Raji (cell line): ENCODE measurements around the gene OPN4.

Source experiments
- POLR2A ChIP-seq: IDR thresholded peaks from 2 replicates; pipeline ENCODE4 v1.6.1; 2011; ENCODE audit warnings: low read depth, low read length, control low read depth; ENCODE audit not compliant: insufficient read depth

The OPN4 gene

DNA sequence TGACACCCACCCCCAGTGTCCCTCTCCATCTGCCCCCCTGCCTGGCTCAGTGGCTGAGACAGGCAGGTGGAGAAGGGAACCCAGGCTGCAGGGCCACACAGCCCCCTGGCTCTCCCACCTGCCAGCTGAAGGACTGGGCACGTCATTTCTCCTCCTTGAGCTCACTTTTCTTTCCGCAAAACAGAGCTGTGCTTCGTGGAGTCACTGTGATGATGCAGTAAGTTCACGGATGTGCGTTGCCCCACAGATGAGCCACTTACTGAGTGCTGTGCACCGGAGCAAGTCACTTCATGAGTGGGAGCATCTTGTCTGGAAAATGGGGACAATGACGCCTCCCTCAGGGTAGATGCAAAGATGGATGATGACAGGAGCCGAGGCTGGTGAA lies 2.7 kb downstream of the OPN4 start:
- no peak for TF ChIP-seq POLR2A

DNA sequence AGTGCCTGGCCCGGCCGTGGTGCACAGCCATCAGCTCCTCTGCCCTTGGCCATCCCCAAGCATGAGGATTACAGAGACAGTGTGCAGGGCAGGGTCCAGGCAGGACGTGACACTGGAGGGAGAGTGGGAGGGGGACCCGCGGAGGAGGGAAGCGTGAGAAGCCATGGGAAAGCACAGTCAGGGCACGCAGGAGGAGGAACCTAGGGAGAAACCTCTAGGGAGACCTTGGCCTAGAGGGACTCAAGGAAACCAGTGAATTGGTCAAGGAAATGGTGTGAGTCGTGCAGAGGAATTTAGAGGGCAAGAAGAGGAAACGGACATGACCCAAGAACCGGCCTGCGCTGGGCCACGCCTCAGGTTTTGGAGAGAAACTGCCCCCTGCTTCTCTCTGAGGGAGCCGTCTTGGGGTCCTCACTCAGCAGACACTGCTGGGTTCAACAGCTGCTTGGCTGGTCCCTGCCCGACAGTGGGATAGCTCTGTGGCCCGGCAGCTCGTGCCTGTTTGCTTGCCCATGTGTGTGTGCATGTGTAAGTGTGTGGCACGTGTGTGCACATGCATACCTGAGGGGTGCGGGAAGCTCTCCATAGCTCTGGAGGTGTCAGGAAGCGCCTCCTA lies 3.2 kb downstream of the OPN4 start:
- no peak for TF ChIP-seq POLR2A

DNA sequence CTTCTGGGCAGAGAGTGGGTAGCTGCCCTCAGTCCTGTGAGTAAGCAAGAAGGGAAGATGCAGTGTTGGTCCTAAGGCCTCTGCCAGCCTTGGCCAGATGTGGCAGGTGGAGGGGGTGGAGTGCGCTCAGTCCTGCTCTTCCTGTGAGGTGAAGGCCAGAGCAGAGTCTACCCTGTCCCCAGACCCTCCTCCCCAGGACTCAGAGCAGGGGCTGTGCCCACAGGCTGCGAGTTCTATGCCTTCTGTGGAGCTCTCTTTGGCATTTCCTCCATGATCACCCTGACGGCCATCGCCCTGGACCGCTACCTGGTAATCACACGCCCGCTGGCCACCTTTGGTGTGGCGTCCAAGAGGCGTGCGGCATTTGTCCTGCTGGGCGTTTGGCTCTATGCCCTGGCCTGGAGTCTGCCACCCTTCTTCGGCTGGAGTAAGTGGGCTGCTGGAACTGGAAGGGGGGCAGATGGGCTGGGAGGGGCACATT lies 4.0 kb downstream of the OPN4 start:
- no peak for TF ChIP-seq POLR2A

DNA sequence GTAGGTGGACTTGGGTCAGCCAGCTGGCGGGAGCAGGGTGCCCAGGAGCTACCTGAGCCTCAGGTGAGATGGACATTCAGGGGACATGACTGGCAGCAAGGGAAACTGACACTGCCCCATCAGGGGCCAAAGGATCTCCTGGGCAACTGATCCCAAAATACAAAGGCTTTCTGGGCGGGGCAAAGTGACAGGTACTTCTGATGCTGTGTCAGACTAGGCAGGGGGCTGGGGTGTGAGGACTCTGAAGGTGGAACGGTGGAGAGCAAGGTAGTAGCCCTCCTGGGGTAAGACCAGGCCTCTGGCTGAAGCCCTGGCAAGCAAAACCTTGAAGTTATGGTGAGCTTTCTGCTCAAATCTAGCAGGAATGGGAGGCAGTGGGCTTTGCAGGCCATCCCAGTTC lies 4.4 kb downstream of the OPN4 start:
- TF ChIP-seq POLR2A, result no peak

DNA sequence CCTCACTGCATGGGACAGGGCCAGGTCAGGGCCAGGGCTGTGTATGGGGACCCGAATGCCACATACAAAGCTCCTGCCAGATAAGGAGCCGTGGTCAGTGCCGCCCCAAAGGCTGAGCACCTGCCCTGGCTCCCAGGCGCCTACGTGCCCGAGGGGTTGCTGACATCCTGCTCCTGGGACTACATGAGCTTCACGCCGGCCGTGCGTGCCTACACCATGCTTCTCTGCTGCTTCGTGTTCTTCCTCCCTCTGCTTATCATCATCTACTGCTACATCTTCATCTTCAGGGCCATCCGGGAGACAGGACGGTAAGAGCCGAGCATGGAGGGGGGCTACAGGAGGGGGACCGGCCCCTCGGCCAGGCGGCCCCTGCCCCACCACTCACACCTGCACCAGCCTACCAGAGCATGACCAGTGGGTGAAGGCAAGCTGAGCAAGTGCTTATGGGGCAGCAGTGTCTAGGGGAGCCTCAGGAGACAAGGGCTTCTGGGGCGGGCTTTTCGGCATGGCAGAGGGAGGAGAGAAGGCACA lies 4.9 kb downstream of the OPN4 start:
- no peak for TF ChIP-seq POLR2A

DNA sequence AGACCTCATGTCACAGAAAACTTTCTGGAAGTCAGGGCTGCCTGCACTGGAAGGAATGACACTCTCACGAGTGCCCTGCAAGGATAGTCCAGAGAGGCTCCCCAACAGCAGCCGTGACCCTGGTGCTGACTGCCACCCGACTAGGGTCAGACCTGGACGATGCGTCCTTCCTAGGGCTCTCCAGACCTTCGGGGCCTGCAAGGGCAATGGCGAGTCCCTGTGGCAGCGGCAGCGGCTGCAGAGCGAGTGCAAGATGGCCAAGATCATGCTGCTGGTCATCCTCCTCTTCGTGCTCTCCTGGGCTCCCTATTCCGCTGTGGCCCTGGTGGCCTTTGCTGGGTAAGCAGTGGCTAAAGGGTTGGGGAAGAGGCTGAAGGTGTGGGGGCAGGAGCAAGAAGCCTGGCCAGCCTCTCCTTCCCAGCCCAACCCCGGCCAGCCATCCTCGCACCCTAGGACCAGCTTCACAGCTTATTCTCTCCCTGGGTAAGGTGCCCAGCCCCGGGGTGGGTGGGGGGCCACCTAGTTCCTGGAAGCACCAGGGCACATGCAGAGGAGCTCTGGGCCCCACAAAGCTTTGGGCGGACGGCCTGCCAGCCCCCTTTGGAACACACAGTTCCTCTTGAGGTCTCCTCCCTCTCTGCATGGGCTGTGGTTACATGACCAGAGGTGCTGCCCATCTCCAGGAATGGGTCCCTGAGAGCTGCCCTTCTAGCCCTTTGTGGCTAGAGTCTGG lies 5.5 kb downstream of the OPN4 start:
- no peak for TF ChIP-seq POLR2A

DNA sequence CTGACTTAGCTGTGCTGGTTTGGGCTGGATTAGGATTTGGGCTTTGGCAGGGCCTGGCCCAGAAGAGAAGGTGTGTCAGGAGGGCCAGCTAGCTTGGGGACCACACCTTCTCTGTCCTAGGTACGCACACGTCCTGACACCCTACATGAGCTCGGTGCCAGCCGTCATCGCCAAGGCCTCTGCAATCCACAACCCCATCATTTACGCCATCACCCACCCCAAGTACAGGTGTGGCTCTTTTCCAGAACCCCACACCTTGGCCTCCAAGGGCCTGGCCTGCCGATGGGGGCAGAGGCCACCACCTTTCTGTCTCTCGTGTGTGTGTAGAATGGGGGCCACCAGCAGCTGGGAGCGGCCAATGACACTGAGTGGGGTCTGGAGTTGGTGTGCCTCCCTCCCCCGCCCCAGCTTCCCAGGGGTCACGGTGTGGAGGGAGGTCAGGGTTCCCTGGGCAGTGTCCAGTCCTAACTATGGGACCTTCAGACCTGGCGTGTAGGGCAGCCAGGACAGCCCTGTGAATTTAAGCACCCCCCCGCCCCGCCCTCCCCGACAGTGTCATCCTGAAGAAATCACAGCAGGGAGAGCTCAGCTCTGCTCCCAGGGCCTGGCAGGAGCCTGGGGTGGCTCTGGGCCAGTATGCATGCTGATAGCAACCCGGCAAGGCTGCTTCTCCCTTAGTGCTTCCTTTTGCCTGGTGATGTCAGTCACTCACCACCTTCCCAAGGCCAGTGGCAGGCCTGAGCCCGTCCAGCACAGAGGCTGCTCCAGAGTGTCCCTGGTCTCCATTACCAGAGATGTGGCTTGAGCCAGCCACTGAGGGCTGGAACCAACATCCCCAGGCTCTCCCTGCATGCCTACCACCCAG lies 7.0 kb downstream of the OPN4 start:
- TF ChIP-seq POLR2A, result no peak

DNA sequence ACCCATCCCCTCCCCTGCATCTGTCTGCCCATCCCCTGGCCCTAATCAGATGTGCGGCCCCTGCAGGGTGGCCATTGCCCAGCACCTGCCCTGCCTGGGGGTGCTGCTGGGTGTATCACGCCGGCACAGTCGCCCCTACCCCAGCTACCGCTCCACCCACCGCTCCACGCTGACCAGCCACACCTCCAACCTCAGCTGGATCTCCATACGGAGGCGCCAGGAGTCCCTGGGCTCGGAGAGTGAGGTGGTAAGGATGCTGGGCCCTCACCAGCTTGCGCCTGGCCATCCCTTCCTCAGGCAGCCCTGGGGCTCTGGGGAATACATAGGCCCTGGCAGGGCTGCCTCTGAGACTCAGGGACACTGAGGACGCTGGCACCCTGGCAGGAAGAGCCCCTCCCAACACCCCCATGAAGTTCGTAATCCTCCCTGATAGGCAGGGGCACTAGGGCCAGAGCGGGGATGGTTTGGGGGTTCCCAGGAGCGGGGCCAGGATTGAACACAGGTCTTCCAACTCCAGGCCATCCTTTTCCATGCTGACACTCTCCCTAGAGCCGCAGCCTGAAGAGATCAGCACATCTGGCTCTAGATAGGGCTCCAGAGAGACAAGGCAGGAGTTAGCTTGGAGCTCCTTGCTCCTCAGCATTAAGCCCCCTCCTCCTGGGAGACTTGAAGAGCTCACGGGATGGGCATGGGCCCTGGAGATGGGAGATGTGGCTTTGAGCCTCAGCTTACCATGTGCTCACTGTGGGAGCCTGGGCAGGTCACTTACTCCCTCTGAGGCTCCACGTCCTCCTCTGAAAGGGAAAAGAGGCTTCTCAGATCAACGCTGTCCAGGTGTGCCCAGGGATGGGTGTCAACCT lies 8.1 kb downstream of the OPN4 start:
- TF ChIP-seq POLR2A, result no peak

DNA sequence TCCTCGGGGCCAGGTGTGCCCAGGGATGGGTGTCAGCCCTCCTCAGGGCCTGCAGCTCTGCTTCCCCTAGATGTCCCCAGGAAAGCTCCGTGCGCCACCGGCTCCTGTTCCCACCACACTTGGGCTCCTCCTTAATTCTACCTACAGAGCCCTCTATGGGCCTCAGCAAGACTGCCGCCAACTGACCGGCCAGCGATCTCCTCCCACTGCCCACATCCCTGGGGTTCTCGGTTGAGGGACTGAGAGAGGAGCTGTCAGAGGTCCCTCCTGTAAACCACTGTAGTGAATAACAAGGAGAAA lies 8.6 kb downstream of the OPN4 start:
- TF ChIP-seq POLR2A, result no peak

DNA sequence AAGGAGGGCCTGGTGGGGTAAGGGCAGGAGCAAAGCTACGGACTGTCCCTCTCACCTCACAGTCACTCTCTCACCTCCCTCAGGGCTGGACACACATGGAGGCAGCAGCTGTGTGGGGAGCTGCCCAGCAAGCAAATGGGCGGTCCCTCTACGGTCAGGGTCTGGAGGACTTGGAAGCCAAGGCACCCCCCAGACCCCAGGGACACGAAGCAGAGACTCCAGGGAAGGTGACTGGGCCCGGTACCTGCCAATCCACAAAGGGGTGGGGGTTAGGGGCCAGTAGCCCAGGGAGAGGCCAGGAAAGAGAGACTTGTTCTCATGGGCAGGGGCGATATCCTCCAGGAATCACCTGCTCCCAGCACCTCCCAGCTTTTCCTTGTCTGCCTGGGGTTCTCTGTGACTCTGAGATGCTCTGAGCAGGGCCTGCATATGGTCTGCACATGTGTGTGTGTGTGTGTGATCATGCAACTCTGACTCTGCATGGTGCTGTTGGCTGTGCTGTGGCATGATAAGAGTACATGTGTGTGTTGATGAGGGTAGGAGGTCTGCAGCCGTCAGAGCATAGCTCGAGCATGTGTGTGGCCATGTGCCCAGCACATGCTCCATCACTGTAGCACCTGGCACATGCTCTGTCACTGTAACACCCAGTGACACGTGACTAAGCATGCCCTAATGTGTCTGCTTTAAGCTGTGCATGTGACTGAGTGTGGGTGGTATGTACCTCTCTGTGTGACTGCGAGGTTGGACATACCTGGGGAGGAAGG lies 9.4 kb downstream of the OPN4 start:
- no peak for TF ChIP-seq POLR2A

DNA sequence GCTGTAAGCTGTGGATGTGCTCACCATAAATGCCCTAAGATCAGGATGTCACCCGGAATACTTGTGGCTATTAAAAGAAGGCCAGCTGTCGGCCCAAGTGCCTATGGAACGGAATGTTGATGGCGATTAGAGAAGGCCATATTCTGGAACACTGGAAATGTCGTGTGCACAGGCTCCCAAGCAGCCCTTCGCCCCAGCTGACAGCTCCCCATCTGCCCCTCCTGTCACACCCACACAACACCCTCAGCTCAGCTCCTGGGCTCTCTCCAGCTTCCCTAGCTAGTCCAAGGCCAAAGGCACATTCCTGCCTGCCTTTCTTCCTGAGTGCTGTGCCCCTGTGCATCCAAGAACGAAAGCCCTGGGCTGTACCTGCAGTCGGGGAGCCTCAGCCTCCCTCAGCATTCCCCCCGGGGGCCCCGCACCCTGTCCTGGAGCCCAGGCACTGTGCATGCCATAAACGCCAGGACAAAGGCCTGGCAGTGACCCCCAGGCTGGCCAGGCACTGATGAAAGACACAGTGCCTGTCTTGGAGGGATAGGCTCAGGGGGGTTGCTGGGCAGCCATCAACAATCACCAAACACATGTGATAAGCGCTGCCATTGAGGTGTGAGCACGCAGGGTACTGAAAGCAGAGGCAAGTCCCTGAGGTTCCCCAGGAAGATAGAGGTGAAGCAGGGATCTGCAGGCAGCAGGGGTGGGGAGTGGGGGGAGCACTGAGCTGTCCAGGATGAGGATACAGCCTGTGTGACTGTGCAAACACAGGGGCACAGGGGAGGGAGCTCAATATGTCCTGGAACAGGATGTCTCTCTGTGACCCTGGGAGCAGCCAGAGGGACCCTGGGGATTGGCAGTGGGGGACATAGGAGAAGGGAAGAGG lies 10.2 kb downstream of the OPN4 start:
- no peak for TF ChIP-seq POLR2A

DNA sequence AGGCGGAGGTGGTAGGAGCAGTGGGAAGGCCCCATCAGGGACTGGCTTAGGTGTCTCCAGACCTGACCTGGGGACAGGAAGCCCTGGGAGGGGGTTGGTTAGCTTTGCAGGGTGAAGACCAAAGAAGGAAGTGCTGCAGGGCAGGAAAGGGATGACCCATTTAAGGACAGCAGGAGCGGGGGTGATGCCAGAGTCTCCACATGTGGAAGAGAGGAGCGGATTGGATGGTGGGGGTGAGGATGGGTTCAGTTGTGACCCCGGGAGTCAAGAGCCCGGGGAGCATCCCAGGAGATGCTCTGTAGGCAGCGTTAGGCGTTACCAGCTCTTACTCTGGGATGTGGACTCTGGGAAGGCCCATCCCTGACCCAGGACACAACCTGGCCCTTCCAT lies 10.9 kb downstream of the OPN4 start:
- TF ChIP-seq POLR2A, result no peak

DNA sequence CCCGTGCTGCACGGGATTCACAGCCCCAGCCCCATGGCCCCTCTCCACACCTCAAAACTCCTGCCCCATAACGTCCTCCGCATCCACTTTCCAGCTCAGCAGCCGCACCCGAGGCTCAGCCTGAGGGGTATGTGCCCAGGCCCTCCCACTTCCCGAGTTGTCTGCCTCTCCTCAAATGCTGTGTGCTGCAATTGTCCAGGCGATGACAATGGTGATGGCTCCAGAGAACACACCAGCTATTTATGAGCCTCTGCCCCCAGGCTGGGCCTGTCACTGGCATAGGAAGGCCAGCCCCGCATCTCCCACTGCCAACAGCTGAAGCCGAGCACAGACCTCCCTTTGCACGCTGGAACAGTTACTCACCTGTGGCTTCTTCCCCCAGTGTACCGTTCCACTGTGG lies 11.5 kb downstream of the OPN4 start:
- no peak for TF ChIP-seq POLR2A
